ENCODE measurements around the gene ZNG1A.
"Not testable (repeated sequence)": the region's sequence is repeated elsewhere in the genome, so short reads cannot be mapped to it uniquely, and the experiment has no call there.

- not testable (repeated sequence) for TF ChIP-seq CTCF (IDR thresholded peaks at IDR 0.05 in 2 of 3, conservative IDR thresholded peaks at IDR 0.05 in 1 of 3; ENCODE audit: insufficient read depth in 2 of 3, low read depth in 1 of 3, low read length in 3 of 3); NEUROD1 (IDR thresholded peaks at IDR 0.05; ENCODE audit: borderline replicate concordance, low read depth, low read length, partially characterized antibody); E2F8 (IDR thresholded peaks at IDR 0.05; ENCODE audit: low read depth, partially characterized antibody); E2F4 (CRISPR knock-in tag; IDR thresholded peaks at IDR 0.05; ENCODE audit: low read depth); RBM39 (optimal IDR thresholded peaks at IDR 0.05; ENCODE audit: low read depth, low read length); POLR2AphosphoS5 (IDR thresholded peaks at IDR 0.05; ENCODE audit: control insufficient read depth, insufficient read depth, low read depth, low read length); TEAD1 (CRISPR knock-in tag; IDR thresholded peaks at IDR 0.05)
Observed at GRCh38 chr9:113468-114266, 65.2 kb downstream of the ZNG1A start.
